EL (cell line): ENCODE results near the gene POLD3.

Experiments
- DNase-seq: peaks from one replicate; pipeline ENCODE4 v3.0.0-alpha.2; 2016

POLD3 gene

GRCh38 chr11:74676596-74676995 lies 84.2 kb downstream of the POLD3 start:
- DNase-seq = no peak

DNA sequence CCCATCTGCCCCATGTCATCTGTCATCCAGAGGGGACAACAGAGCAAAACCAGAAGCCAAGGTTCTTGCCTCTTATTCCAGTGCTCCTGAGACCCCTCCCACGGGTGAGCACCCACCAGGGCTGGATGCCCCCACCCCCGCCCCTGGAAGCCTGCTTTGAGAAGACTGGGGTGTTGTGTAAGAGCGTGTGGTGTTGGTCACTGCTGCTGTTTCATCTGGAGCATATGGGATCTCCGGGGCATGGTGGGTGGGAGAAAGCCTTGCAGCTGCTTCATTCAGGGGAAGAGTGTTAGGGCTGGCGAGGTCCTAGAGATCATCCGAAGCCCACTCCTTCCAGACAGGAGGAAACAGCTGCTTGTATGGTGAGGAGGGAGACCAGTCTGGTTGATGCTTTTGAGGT lies 84.7 kb downstream of the POLD3 start:
- no peak for DNase-seq

GRCh38 chr11:74678041-74678440 lies 85.7 kb downstream of the POLD3 start:
- DNase-seq = no peak

GRCh38 chr11:74678591-74679512 lies 86.5 kb downstream of the POLD3 start:
- no peak for DNase-seq

GRCh38 chr11:74679513-74679865 lies 87.1 kb downstream of the POLD3 start:
- no peak for DNase-seq

GRCh38 chr11:74680035-74680671 lies 87.8 kb downstream of the POLD3 start:
- no peak for DNase-seq

- no peak for DNase-seq
Measured at GRCh38 chr11:74680703-74681531, 88.5 kb downstream of the POLD3 start.

GRCh38 chr11:74681686-74682651 lies 89.6 kb downstream of the POLD3 start:
- DNase-seq = peak; percentile 48

- no peak for DNase-seq
Measured at GRCh38 chr11:74682731-74683278, 90.4 kb downstream of the POLD3 start.

DNA sequence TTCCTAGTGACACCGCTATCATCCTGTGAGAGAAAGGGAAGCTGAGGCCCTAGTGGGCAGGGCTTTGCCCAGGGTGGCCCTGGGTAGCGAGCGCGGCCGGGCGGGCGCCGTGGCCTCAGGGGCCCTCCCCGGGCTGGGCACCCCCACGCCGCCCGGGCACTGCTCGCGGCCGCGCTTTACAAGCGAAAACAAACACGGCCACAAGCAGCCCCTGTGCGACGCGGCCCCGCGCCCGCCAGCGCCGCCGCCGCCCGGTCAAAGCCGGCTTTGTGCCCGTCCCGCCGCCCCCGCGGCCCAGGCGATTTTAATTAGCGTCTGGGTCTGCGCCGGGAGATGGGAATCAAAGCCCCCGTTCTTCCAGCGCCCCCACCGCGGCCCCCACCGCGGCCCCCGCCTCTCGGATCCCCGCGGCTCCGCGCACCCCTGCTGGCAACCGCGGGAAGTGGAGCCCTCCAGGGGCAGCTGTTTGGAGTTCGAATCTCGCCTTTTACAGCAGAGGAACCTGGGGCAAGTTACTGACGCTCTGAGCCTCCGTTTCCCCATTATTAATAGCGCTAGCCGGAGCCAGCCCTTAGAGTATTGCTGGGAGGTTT lies 91.0 kb downstream of the POLD3 start:
- peak; percentile 22 for DNase-seq

DNA sequence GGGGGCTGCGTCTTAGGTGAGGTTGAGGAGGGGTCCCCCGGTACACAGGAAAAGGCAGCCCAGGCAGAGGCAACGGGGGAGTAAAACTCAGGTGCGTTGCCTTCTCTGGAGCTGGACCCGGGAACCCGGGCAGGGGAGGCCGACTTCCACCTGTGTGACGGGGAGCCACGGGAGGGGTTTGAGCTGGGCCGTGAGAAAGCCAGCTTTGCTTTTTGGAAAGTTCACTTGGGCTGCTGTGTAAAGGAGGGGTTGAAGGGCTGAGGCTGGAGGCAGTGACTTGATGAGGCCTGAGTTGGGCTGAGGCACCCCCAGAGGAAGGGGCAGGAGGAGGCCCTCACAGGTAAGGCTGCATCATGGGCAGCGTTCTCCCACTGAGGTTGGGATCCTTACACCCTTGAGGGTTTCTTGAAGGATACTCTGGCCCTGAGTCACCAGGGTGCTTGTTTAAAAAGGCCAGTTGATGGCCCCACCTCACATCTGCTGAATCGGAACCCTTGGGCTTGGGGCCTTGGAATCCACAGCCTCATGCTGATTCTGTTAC lies 91.6 kb downstream of the POLD3 start:
- DNase-seq = peak; percentile 72

- no peak for DNase-seq
Measured at GRCh38 chr11:74684661-74685060, 92.3 kb downstream of the POLD3 start.

DNA sequence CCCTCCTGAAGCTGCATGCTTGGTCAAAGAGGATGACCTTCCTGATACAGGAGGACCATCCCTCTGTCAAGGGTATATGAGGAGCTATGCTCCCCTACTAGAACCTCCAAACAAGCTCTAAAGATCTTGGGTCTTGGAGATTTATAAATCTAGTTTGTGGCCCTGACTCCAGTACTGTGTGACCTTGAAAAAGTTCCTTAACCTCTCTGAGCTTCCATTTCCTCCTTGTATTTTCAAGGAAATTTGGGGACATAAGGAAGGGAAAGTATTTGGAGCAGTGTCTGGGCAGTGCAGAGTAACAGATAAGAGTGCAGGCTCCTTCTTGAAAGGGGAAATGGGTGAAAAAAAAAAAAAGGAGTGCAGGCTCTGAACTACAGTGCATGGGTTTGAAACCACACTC lies 93.0 kb downstream of the POLD3 start:
- no peak for DNase-seq

DNA sequence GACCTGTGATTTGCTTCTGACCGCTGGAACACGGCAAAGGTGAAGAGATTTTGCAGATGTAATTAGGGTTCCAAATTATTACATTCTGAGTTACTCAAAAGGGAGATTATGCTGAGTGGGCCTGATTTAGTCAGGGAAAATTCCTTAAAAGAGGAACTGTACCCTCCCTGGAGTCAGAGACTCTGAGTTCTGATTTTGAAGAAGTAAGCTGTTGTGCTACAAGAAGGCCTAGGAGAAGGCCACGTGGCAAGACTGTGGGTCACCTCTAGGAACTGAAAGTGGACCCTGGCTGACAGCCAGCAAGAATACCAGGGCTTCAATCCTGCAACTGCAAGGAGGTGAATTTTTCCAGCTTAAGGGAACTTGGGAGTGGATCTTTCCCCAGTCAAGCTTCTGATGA lies 93.5 kb downstream of the POLD3 start:
- DNase-seq = no peak

DNA sequence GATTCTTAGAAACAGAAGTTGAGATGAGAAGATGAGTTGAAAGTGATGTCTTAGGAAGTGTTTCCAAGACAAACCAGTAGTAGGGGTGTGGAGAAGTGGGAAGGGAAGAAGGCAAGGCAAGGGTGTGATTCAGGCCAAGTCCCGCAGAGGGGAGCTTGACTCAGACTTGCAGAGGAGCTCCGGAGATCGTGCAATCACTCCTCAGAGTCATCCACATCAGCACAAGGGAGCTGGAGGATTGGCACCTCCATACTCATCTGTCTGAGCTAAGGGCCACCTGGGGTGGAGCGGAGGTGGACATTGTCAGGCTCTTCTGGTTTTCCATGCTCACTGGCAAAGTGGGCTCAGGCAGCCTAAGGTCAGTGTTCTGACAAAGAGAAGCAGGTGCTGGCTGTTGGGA lies 94.4 kb downstream of the POLD3 start:
- peak; percentile 71 for DNase-seq

GRCh38 chr11:74687237-74688023 lies 95.0 kb downstream of the POLD3 start:
- DNase-seq = peak; percentile 32

GRCh38 chr11:74689666-74690065 lies 97.3 kb downstream of the POLD3 start:
- peak; percentile 35 for DNase-seq

- no peak for DNase-seq
Measured at GRCh38 chr11:74691755-74692154, 99.4 kb downstream of the POLD3 start.
